T-cell (primary cell): ENCODE results near the gene NELFA. TPM values are rescaled to one million over a fixed set of nuclear protein-coding genes. Genes with fewer than 3 reads are reported as not detected.

Experiments
- ATAC-seq, 4 experiments: fragments of 200-7000 bp in 3 of 4; fragments of 150-1000 bp in 1 of 4; cut with Tn5 transposase; replicated peaks in 1 of 4; 1 replicate in 3 of 4; 2 replicates in 1 of 4; pipeline ENCODE4 v1.10.0; 2021; ENCODE audit warnings: moderate library complexity in 3 of 4, mild to moderate bottlenecking in 2 of 4, moderate number of reproducible peaks in 1 of 4
- CTCF ChIA-PET, 2 donors: fragments of 300-600 bp; sonication (Branson Sonifier 250); formaldehyde crosslinking; loops; one replicate each; lab custom pipeline; 2022; ENCODE audit warnings: antibody characterized with exemption in 2 of 2; lab: Charles Lee
- POLR2A ChIA-PET, 2 donors: fragments of 300-600 bp; sonication (Branson Sonifier 250); formaldehyde crosslinking; loops; one replicate each; lab custom pipeline; 2022; ENCODE audit warnings: antibody characterized with exemption in 2 of 2; lab: Charles Lee
- DNase-seq, 35 experiments: peaks; one replicate each; pipeline versions ENCODE4 v3.0.0 to v3.0.0-alpha.2; 2013 to 2023
- H3K27ac ChIP-seq: one replicate; pipeline ENCODE4 v1.5.1; 2013; ENCODE audit warnings: low read length
- H3K27me3 ChIP-seq, 2 experiments: replicated peaks in 1 of 2; 1 replicate in 1 of 2; 2 replicates in 1 of 2; pipeline versions ENCODE4 v1.6.1 to v1.7.0; 2013; ENCODE audit warnings: low read length in 1 of 2, mixed read lengths in 1 of 2; ENCODE audit not compliant: control insufficient read depth in 2 of 2, insufficient read depth in 2 of 2; ENCODE audit errors: extremely low read depth in 1 of 2
- H3K36me3 ChIP-seq, 2 donors: 1 replicate in 1 of 2; 2 replicates in 1 of 2; pipeline versions ENCODE4 v1.6.1 to v1.7.0; 2013; ENCODE audit warnings: low read length in 1 of 2; ENCODE audit not compliant: control insufficient read depth in 2 of 2, insufficient read depth in 1 of 2; ENCODE audit errors: extremely low read depth in 1 of 2
- H3K4me1 ChIP-seq, 2 experiments: 1 replicate in 1 of 2; 2 replicates in 1 of 2; pipeline versions ENCODE4 v1.6.1 to v1.7.0; 2013; ENCODE audit warnings: low read length in 2 of 2, mixed read lengths in 1 of 2; ENCODE audit not compliant: insufficient read depth in 2 of 2, control insufficient read depth in 1 of 2; ENCODE audit errors: extremely low read depth in 1 of 2
- H3K4me3 ChIP-seq, 2 donors: 1 replicate in 1 of 2; 2 replicates in 1 of 2; pipeline versions ENCODE4 v1.5.1 to v1.7.0; 2013; ENCODE audit warnings: mild to moderate bottlenecking in 2 of 2, low read length in 1 of 2, moderate library complexity in 1 of 2; ENCODE audit not compliant: control insufficient read depth in 1 of 2; ENCODE audit errors: extremely low read depth in 1 of 2
- H3K9me3 ChIP-seq: 2 replicates; pipeline ENCODE4 v1.7.0; 2013
- H3K27ac Mint-ChIP-seq, 2 donors: one replicate each; pipeline ENCODE4 v1.8.0; 2020 to 2021; ENCODE audit warnings: mild to moderate bottlenecking in 2 of 2, mixed read lengths in 2 of 2
- H3K27me3 Mint-ChIP-seq, 2 donors: one replicate each; pipeline ENCODE4 v1.8.0; 2021 to 2022; ENCODE audit warnings: mixed read lengths in 2 of 2
- H3K36me3 Mint-ChIP-seq: one replicate; pipeline ENCODE4 v1.8.0; 2021; ENCODE audit warnings: mixed read lengths
- H3K4me1 Mint-ChIP-seq, 3 donors: one replicate each; pipeline ENCODE4 v1.8.0; 2020 to 2022; ENCODE audit warnings: mixed read lengths in 3 of 3, mild to moderate bottlenecking in 1 of 3
- H3K4me3 Mint-ChIP-seq, 3 donors: one replicate each; pipeline ENCODE4 v1.8.0; 2020 to 2022; ENCODE audit warnings: mild to moderate bottlenecking in 3 of 3, mixed read lengths in 3 of 3, moderate library complexity in 3 of 3
- H3K9me3 Mint-ChIP-seq, 3 donors: one replicate each; pipeline ENCODE4 v1.8.0; 2020 to 2022; ENCODE audit warnings: mixed read lengths in 3 of 3
- WGBS: methylation state at CpG from one replicate; pipeline ENCODE4 v1.1.5; 2013; ENCODE audit warnings: missing lambda C conversion rate; ENCODE audit not compliant: insufficient coverage; 5-methylcytosine and 5-hydroxymethylcytosine counted together
- total RNA-seq, 35 experiments: library from RNA in 6 of 35; stranded (reverse) in 6 of 35; fragments of 120-200 nt in 1 of 35; gene quantifications; one replicate each; pipeline versions ENCODE4 v1.2.1 to v1.2.4 and lab custom pipeline; 2013 to 2026

Gene NELFA
- total RNA-seq, 5 donors from 2014 or later (not counting 1 experiment from before 2014, with no cell fraction given), result 40.7 to 55.1 (median 46.2) TPM

DNA sequence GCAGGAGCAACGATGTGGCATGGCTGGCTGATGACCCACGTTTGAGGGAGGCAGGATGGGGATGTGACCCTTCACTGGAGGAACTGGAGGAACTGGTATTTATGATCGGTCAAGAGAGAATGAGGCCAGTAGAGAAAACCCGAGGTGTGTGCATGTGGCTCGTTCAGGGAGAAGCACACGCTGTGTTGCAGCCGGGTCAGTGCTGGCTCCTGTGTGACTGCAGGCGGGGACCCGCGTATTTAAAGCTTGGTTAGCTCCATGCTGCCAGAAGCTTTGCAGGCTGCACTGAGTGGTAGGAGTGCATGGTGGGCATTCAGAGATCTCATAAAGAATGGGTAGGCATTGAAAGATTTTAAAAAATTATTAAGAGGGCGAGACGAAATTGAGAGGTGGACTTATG lies 52.1 kb downstream of the NELFA start:
- Mint-ChIP-seq H3K4me3 (no peak overlapping the region), H3K9me3 (no peaks in the 10 kb centered on the region), H3K27me3 (no peaks in the 10 kb centered on the region), H3K4me1 (no peaks in the 10 kb centered on the region), H3K27ac (no peak overlapping the region), H3K36me3 (peaks cover 52% of the 10 kb centered on the region)
- H3K27me3 ChIP-seq, result no peaks in the 10 kb centered on the region
- no peaks in the 10 kb centered on the region for H3K9me3 ChIP-seq
- peaks cover 23 to 61% of the 10 kb centered on the region in 2 donors for H3K36me3 ChIP-seq
- no peak overlapping the region for H3K27ac ChIP-seq
- H3K4me3 ChIP-seq, result no peak overlapping the region
- no peaks in the 10 kb centered on the region for H3K4me1 ChIP-seq
- ChIA-PET POLR2A (no interaction called here), CTCF (no interaction called here)
- no peak for ATAC-seq
- 95% methylated on average over 12 of the region's 12 CpGs for WGBS
- DNase-seq, result no peak

DNA sequence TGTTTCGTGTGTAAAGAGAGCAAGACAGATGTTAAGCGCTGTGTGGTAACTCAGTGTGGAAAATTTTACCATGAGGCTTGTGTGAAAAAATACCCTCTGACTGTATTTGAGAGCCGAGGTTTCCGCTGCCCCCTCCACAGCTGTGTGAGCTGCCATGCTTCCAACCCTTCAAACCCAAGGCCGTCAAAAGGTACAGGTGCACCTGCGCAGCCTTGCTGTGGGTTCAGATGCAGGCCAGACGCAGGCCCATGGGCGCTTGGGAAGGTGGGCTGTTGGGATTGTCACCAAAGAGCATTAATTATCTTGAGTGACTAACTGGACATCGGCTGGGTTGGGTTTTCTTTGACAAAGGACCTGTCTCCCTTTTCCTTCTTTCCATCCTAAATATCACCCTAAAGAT lies 55.4 kb downstream of the NELFA start:
- POLR2A ChIA-PET, result no interaction called here
- Histone ChIP-seq H3K27ac (no peak overlapping the region), H3K4me1 (no peaks in the 10 kb centered on the region), H3K27me3 (no peaks in the 10 kb centered on the region), H3K36me3 (peaks cover 20 to 47% of the 10 kb centered on the region in 2 donors), H3K4me3 (no peak overlapping the region), H3K9me3 (no peaks in the 10 kb centered on the region)
- Mint-ChIP-seq H3K27ac (no peak overlapping the region), H3K4me1 (peaks cover 0 to 3% (median 0%) of the 10 kb centered on the region in 3 donors), H3K4me3 (no peak overlapping the region), H3K36me3 (peaks cover 36% of the 10 kb centered on the region), H3K27me3 (no peaks in the 10 kb centered on the region), H3K9me3 (no peaks in the 10 kb centered on the region)
- ATAC-seq (no peak), DNase-seq (no peak)
- CTCF ChIA-PET, result no interaction called here
- no CpG with 5 or more reads among the region's 9 CpGs for WGBS

DNA sequence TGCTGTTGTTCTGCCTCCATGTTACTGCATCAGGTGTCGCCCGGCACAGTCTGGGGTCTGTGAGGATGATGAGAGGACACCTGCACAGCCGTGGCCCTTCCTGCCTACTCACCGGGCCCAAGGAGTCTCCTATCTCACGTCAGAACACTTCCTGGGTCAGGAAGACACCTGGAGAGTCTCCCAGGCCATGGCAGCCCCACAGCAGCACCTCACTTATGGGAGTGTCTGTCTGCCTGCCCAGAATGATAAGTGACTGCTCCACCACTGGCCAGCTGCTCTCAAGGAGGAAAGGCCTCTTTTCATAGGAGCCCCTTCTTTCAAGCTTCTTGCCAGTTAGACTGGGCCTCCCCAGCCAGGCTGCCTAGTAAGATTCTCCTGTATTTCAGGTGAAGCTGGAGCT lies 56.1 kb downstream of the NELFA start:
- no peak overlapping the region for H3K4me3 ChIP-seq
- DNase-seq, result no peak
- no peaks in the 10 kb centered on the region for H3K27me3 ChIP-seq
- Mint-ChIP-seq H3K9me3 (no peaks in the 10 kb centered on the region), H3K4me1 (peaks cover 0 to 3% (median 0%) of the 10 kb centered on the region in 3 donors), H3K27me3 (no peaks in the 10 kb centered on the region), H3K36me3 (peaks cover 31% of the 10 kb centered on the region), H3K27ac (no peak overlapping the region), H3K4me3 (no peak overlapping the region)
- ATAC-seq, result no peak
- 100% methylated on average over 3 of the region's 5 CpGs for WGBS
- H3K36me3 ChIP-seq, result peaks cover 22 to 42% of the 10 kb centered on the region in 2 donors
- CTCF ChIA-PET, result no interaction called here
- H3K4me1 ChIP-seq, result no peaks in the 10 kb centered on the region
- no peak overlapping the region for H3K27ac ChIP-seq
- POLR2A ChIA-PET, result no interaction called here
- H3K9me3 ChIP-seq, result no peaks in the 10 kb centered on the region

DNA sequence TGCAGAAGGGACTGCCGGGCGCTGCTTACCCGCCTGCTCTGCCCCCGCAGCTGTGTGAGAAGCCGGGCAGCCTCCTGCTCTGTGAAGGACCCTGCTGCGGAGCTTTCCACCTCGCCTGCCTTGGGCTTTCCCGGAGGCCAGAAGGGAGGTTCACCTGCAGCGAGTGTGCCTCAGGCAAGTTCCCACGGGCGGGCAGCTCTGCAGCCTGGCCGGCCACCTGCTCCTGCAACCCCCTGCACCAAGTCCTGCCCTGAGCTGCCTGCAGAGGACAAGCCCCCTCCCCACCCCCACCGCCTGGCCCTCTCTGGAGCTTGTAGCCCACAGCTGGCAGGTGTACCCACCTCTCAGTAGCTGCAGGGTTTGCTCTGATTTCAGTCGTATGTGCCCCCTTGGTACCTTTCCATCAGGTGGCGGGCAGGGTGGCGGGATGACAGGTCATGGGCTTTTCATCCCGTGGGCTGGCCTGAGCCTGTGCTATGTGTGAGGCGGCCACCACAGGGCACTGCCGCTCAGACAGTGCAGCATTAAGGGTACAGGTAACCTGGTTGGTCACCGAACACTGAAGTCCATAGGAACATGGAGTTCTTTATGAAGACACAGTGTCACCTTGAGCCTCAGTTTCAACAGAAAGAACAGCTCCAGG lies 56.6 kb downstream of the NELFA start:
- Mint-ChIP-seq H3K9me3 (no peaks in the 10 kb centered on the region), H3K27ac (no peak overlapping the region), H3K36me3 (peaks cover 31% of the 10 kb centered on the region), H3K4me1 (peaks cover 0 to 3% (median 0%) of the 10 kb centered on the region in 3 donors), H3K27me3 (no peaks in the 10 kb centered on the region), H3K4me3 (no peak overlapping the region)
- DNase-seq, result no peak
- ChIA-PET POLR2A (no interaction called here), CTCF (no interaction called here)
- Histone ChIP-seq H3K9me3 (no peaks in the 10 kb centered on the region), H3K27ac (no peak overlapping the region), H3K4me3 (no peak overlapping the region), H3K27me3 (no peaks in the 10 kb centered on the region), H3K36me3 (peaks cover 22 to 42% of the 10 kb centered on the region in 2 donors), H3K4me1 (no peaks in the 10 kb centered on the region)
- ATAC-seq, result no peak
- WGBS, result 98% methylated on average over 20 of the region's 20 CpGs

DNA sequence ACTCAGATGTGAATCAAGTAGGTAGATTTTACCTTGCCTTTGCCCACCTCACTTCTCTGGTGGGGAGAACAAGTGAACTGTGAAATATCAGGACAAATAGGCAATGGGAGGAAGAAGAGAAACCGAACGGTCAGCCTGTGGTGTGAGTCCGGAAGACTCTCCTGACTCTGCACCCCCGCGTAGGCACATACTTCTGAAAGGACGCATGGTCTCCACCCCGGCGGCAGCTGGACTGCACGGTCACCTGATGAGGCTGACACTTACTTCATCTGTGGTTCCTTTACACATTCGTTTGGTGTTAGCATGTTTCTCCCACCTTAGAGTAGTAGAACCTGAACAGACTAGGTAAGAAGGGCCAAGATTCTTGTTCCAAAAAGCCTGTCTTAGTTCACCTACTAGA lies 58.4 kb downstream of the NELFA start:
- H3K4me3 Mint-ChIP-seq, result no peak overlapping the region
- Histone ChIP-seq H3K4me3 (no peak overlapping the region), H3K27ac (no peak overlapping the region), H3K36me3 (peaks cover 22 to 37% of the 10 kb centered on the region in 2 donors), H3K27me3 (no peaks in the 10 kb centered on the region), H3K4me1 (no peaks in the 10 kb centered on the region), H3K9me3 (no peaks in the 10 kb centered on the region)
- peaks cover 0 to 3% (median 0%) of the 10 kb centered on the region in 3 donors for H3K4me1 Mint-ChIP-seq
- CTCF ChIA-PET, result no interaction called here
- DNase-seq, result no peak
- H3K36me3 Mint-ChIP-seq, result peaks cover 19% of the 10 kb centered on the region
- POLR2A ChIA-PET, result no interaction called here
- ATAC-seq, result no peak
- no peak overlapping the region for H3K27ac Mint-ChIP-seq
- 97% methylated on average over 5 of the region's 10 CpGs for WGBS
- H3K9me3 Mint-ChIP-seq, result no peaks in the 10 kb centered on the region
- H3K27me3 Mint-ChIP-seq, result no peaks in the 10 kb centered on the region

DNA sequence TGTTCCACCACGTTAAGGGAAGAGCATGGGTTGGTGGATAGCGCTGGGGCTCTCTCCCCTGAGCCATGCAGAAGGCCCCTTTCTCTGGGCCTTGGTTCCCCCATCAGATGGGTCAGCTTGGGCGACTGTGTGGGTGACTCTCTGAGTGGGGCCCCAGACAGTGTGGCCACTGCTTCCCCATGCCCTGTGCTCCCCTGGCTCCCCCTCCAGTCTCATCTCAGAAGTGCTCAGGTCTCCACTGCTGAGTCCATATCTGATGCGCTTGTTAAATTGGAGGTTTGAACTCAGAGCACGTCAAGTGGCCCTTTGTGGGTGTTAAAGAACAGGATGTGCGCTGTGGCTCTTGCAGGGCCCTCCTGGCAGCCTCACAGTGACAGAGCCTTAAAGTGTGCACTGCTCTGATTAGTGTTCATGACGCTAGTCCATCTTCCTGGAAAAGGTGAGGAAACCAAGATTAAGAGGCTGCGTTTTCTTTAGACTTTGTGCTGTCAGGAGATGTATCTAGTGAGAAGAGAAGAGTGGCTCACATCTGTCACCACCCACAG lies 59.8 kb downstream of the NELFA start:
- no peak overlapping the region for H3K27ac ChIP-seq
- H3K36me3 ChIP-seq, result peaks cover 22 to 34% of the 10 kb centered on the region in 2 donors
- CTCF ChIA-PET, result no interaction called here
- H3K4me3 ChIP-seq, result no peak overlapping the region
- no peaks in the 10 kb centered on the region for H3K4me1 ChIP-seq
- Mint-ChIP-seq H3K27me3 (no peaks in the 10 kb centered on the region), H3K9me3 (no peaks in the 10 kb centered on the region), H3K27ac (no peak overlapping the region), H3K36me3 (peaks cover 15% of the 10 kb centered on the region), H3K4me3 (no peak overlapping the region), H3K4me1 (peaks cover 0 to 3% (median 0%) of the 10 kb centered on the region in 3 donors)
- POLR2A ChIA-PET, result no interaction called here
- no peaks in the 10 kb centered on the region for H3K9me3 ChIP-seq
- DNase-seq, result peak in 4 of 35 experiments; percentile 4 to 7 (median 6)
- WGBS, result 79% methylated on average over 3 of the region's 8 CpGs
- no peaks in the 10 kb centered on the region for H3K27me3 ChIP-seq
- ATAC-seq, result no peak
